HG03575 (cell line): ENCODE results near the gene ANKRD44.

Experiments
- ATAC-seq: cut with Tn5 transposase; IDR thresholded peaks from one replicate; pipeline ENCODE4 v1.9.1; 2021; ENCODE audit not compliant: unreplicated experiment, insufficient number of reproducible peaks, low FRiP score; ENCODE audit errors: extremely low read depth

ANKRD44 gene

GRCh38 chr2:197109326-197109725 is 201.3 kb downstream of the ANKRD44 start:
- ATAC-seq, result no peak

GRCh38 chr2:197108758-197109157 is 201.8 kb downstream of the ANKRD44 start:
- ATAC-seq, result no peak

GRCh38 chr2:197107291-197108269 is 203.0 kb downstream of the ANKRD44 start:
- no peak for ATAC-seq

- no peak for ATAC-seq
Observed at GRCh38 chr2:197103363-197103762, 207.2 kb downstream of the ANKRD44 start.

GRCh38 chr2:197102231-197102630 is 208.3 kb downstream of the ANKRD44 start:
- no peak for ATAC-seq

- ATAC-seq, result no peak
Observed at GRCh38 chr2:197101519-197101918, 209.1 kb downstream of the ANKRD44 start.

GRCh38 chr2:197097578-197098366 is 212.8 kb downstream of the ANKRD44 start:
- ATAC-seq, result no peak

- no peak for ATAC-seq
Observed at GRCh38 chr2:197096649-197097048, 213.9 kb downstream of the ANKRD44 start.

- no peak for ATAC-seq
Observed at GRCh38 chr2:197092431-197092830, 218.1 kb downstream of the ANKRD44 start.

GRCh38 chr2:197090742-197091367 is 219.7 kb downstream of the ANKRD44 start:
- ATAC-seq, result no peak

GRCh38 chr2:197089655-197090054 is 220.9 kb downstream of the ANKRD44 start:
- ATAC-seq, result no peak

- no peak for ATAC-seq
Observed at GRCh38 chr2:197088694-197089093, 221.9 kb downstream of the ANKRD44 start.

GRCh38 chr2:197086500-197086899 is 224.1 kb downstream of the ANKRD44 start:
- no peak for ATAC-seq

GRCh38 chr2:197085665-197086064 is 224.9 kb downstream of the ANKRD44 start:
- no peak for ATAC-seq

- ATAC-seq, result no peak
Observed at GRCh38 chr2:197081294-197081693, 229.3 kb downstream of the ANKRD44 start.

GRCh38 chr2:197080578-197081216 is 229.9 kb downstream of the ANKRD44 start:
- ATAC-seq, result no peak

GRCh38 chr2:197079832-197080555 is 230.6 kb downstream of the ANKRD44 start:
- no peak for ATAC-seq

GRCh38 chr2:197079414-197079813 is 231.2 kb downstream of the ANKRD44 start:
- ATAC-seq, result no peak
